HG03196 (cell line): ENCODE data around the gene PAX1.

Experiments used
- ATAC-seq: cut with Tn5 transposase; IDR thresholded peaks from one replicate; pipeline ENCODE4 v1.9.1; 2021; ENCODE audit not compliant: unreplicated experiment

PAX1 gene

DNA sequence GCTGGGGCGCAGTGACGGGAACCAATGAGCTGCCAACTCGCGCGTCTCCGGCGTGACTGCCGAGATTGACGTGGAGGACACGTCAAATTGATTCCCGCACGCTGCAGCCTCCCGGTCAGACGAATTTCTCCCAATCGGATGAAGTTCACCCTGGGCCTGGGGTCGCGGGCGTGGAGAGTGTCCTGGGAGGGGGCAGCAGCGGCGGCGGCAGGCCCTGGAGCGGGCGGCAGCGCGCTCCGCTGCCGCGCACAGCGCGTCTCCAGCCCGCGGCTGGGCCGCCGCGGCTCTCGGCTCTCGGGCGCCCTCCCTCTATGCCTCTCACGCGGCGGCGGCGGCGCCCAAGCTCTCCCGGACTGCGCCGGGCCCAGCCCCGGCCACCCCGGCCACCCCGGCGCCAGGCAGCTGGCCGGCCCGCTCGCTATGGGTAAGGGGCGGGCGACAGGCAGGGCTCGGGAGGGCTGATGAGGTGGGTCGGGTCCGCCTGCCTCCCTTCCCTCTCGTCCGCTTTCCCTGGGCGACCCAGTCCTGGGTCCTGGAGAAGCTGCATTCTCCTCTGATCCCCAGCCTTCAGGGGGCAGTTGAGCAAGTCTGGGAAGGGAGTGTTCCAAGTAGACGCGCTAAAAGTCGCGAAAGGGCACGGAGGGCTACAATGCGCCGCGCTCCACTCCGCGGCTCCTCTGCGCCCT lies at the start of gene PAX1:
Gene PAX1 (plus strand): TSS at position 90 of the 686 bp plus-strand sequence. CDS start 49 bp downstream, at position 139.
- ATAC-seq: no peak

- no peak for ATAC-seq
Observed at GRCh38 chr20:21656308-21657067, 49.0 kb upstream of the PAX1 start.

GRCh38 chr20:21661488-21662055 lies 43.9 kb upstream of the PAX1 start:
- ATAC-seq: no peak

DNA sequence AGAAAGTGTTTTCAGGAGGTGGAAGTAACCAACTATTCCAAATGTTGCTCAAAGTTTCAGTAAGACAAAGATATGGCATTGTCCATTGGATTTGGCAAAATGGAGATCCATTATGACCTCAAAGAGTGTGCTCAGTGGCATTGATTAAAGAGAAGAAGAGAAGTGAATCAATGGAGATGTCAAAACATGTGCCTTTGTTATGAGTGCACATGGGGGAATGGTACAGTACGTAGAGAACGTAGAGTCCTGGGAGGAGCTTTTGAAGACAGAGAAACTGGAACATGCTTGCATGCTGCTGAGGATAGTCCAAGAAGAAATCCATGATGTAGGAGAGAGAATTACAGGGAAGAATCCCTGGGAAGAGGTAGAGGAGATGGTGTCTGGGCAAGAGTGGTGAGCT lies 42.0 kb upstream of the PAX1 start:
- ATAC-seq: no peak

DNA sequence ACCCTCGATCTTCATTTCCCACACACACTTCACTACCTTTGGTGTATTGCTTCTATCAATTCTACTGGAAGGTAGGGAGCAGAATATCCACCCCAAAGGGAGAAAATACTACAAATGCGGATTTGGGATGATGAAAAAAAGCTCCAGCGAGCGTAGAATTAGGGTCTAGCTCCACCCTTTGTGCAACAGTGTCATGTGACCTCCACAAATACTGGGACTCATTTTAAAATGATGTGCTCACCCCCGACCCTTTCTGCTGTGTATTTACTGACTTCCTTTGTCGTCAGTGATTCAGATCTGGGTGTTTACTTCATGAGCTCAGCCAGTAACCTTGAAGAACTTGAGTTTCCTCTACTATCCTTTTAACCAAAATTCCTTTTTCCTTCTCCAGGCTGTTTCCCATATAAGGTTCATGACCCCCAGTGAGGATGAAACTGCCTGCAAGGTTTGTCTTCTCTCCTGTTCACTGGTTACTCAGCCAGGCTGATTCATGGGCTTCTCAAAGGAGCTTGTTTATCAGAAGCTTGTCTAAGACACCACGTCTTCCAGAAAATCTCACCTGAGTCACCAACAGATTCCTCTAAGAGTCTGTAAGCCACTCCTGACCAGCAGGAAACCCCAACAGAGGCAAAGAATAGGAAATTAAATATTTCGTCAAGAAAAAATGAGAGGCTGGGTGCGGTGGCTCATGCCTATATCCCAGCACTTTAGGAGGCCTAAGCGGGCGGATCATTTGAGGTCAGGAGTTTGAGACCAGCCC lies 39.6 kb upstream of the PAX1 start:
- no peak for ATAC-seq

- ATAC-seq: no peak
Observed at GRCh38 chr20:21670126-21670525, 35.3 kb upstream of the PAX1 start.

DNA sequence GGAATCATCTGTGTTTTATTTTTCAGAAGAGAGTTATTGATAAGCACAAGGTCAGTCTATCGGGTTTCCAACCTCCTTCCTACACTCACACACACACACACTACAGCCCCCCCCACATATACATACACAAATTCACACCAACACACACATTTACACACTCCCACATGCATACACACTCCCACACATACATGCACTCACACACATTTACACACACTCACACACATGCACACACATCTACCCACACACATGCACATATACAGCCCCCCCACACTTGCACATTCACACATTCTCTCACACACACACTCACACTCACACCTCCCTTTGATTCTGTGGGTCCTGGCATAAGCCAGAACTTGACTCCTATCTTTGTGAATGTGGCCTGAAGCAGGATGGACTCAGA lies 34.5 kb upstream of the PAX1 start:
- no peak for ATAC-seq

- ATAC-seq: no peak
Observed at GRCh38 chr20:21677261-21677660, 28.2 kb upstream of the PAX1 start.

GRCh38 chr20:21677781-21678180 lies 27.7 kb upstream of the PAX1 start:
- no peak for ATAC-seq

DNA sequence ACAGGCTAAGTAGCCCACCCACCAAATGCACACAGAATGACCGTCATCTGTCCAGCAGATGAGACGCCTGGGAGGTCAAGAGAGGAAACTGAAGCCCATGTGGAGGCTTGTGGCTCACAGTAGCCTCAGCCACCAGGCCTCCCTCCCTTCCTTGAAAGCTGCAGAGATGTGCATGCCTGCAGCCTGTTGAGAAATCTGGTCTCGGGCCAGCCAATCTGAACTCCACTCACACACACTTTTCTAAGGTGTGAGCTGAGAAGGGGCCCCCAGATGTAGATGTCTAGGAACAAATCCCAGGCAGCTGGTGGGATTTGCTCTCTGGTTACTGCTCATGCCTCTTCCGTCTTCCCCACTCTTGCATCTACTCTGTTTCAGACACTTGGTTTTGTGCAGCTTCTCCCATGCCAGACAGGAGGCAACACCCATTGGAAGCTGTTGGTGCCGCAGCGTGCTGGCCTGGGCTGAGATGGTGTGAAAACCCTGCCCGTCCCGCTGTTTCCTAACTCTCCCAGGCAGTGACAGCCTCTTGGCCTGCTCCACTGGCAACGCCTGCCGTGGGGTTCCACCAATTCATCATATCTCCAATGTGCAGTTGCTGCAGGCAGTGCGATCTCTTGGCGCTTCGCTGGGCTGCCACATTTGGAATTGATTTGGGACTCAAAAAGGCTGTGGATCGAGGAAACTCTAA lies 24.1 kb upstream of the PAX1 start:
- ATAC-seq: no peak

DNA sequence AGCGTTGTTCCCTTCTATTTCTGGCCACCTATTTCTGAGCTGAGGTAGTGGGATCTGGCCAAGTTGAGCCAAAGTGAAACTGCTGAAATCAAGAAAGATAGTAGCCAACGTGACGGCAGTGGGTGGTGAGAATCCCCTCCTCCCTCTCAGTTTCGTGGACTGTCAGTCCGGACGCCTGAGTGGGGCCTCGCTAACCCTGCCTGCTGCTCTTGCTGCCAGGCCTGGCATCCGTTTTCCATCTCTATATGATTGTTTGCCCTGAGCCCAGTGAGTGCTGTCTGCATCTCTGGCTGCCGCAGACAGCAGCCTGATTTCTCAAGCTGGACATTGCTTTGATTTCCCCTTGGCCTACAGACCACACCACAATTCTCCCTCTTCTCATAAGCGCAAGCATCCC lies 23.5 kb upstream of the PAX1 start:
- no peak for ATAC-seq

DNA sequence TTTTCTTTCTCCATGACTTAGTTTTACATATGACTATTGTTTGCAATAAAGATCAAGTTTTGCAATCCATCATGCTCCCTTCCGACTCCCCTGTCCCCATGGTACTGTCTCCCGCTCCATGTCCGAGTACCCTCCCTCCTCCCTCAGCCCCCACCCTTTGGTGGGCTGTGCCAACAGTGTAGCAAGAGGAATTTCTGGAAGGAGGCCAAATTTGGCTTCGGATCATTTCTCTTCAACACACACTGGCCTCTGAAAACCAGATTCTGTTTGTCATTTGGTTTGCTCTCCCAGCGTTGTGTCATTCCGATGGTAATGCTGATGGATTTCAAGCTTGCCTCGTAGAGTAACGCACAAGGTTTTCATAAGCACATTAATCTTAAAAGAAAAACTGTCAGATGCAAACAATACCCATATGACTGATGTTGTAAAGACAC lies 22.9 kb upstream of the PAX1 start:
- no peak for ATAC-seq

DNA sequence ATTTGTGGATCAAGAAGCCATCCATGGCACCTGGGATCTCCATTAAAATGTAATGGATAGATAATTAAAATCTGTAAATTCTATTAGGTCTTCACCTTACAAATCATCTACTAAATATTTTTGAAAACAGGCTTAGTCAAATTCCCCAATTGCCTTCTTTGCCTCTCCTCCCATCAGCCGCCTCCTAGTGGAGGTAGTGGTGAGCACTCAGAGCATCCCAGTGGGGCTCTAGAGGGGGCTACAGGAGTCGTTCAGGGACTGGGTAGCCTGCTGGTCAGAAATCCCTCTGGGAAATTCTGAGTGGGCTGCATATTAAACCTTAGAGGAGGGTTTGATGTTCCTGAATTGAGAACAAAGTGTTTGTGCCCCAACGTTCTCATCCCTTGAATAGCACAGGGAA lies 20.8 kb upstream of the PAX1 start:
- no peak for ATAC-seq

DNA sequence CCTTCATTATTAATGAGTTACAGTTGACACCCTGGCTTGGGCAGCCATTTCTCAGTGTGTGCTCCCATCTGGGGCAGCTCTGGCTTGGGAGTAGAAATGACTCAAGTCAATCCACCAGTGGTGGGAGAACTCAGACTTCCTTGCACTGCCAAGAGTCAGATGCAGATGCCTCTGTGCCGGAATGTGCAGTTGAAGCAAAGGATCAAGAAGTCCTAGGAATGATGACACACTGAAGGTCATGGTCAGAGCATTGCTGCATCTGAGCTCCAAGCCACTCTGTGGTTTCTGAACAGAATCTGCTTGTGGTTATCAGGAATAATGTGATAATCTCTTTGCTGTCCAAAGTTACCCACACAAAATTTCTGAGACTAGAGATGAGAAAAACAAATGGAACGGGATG lies 19.5 kb upstream of the PAX1 start:
- no peak for ATAC-seq

DNA sequence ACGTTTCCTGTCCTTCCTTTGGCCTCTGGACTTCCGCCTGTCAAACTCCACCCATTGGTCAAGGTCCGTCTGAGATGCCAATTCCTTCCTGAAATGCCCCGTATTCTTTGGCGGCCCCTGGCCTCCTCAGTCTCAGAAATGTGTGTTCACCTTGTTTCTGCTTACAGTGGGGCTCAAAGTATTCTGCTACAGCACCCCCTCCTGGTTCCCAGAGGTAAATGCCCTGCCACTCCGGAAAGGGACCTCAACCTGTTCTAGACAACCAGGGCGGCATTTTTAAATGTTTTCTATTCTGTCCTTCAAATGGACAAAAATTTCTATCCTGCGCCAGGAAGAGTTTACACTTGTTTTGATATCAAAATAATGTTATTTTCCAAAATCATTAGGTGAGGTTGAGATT lies 12.1 kb upstream of the PAX1 start:
- ATAC-seq: no peak

- no peak for ATAC-seq
Observed at GRCh38 chr20:21698494-21699215, 6.8 kb upstream of the PAX1 start.

GRCh38 chr20:21699216-21699508 lies 6.3 kb upstream of the PAX1 start:
- ATAC-seq: no peak

- no peak for ATAC-seq
Observed at GRCh38 chr20:21701171-21701876, 4.1 kb upstream of the PAX1 start.

GRCh38 chr20:21702016-21702415 lies 3.4 kb upstream of the PAX1 start:
- no peak for ATAC-seq
